ENCODE data around the gene TMEM174.

TMEM174 gene

GRCh38 chr5:73154208-73155006 is 18.6 kb upstream of the TMEM174 start:
- no peak for DNase-seq

GRCh38 chr5:73155271-73156222 is 17.4 kb upstream of the TMEM174 start:
- DNase-seq: no peak

GRCh38 chr5:73157414-73158303 is 15.3 kb upstream of the TMEM174 start:
- no peak for DNase-seq

GRCh38 chr5:73158313-73158712 is 14.7 kb upstream of the TMEM174 start:
- no peak for DNase-seq

GRCh38 chr5:73160239-73160671 is 12.7 kb upstream of the TMEM174 start:
- no peak for DNase-seq

GRCh38 chr5:73170522-73170921 is 2.5 kb upstream of the TMEM174 start:
- no peak for DNase-seq

GRCh38 chr5:73171495-73171894 is 1.5 kb upstream of the TMEM174 start:
- no peak for DNase-seq

GRCh38 chr5:73174100-73174815 is 1.3 kb downstream of the TMEM174 start:
- DNase-seq: no peak

- no peak for DNase-seq
These were observed 3.3 kb downstream of the TMEM174 start for GRCh38 chr5:73176250-73176649.

GRCh38 chr5:73178265-73178664 is 5.3 kb downstream of the TMEM174 start:
- no peak for DNase-seq

- DNase-seq: no peak
These were observed 6.7 kb downstream of the TMEM174 start for GRCh38 chr5:73179730-73180129.

GRCh38 chr5:73180566-73180965 is 7.6 kb downstream of the TMEM174 start:
- no peak for DNase-seq

- DNase-seq: no peak
These were observed 9.3 kb downstream of the TMEM174 start for GRCh38 chr5:73182307-73182706.

GRCh38 chr5:73183000-73183399 is 10.0 kb downstream of the TMEM174 start:
- no peak for DNase-seq

- no peak for DNase-seq
These were observed 10.5 kb downstream of the TMEM174 start for GRCh38 chr5:73183481-73183891.

- no peak for DNase-seq
These were observed 14.0 kb downstream of the TMEM174 start for GRCh38 chr5:73186976-73187375.

- no peak for DNase-seq
These were observed 16.0 kb downstream of the TMEM174 start for GRCh38 chr5:73188764-73189531.

GRCh38 chr5:73189871-73190376 is 16.9 kb downstream of the TMEM174 start:
- DNase-seq: no peak

GRCh38 chr5:73192370-73192769 is 19.4 kb downstream of the TMEM174 start:
- DNase-seq: no peak

- no peak for DNase-seq
These were observed 20.6 kb downstream of the TMEM174 start for GRCh38 chr5:73193592-73193991.

- no peak for DNase-seq
These were observed 23.2 kb downstream of the TMEM174 start for GRCh38 chr5:73196201-73196600.
